ENCODE measurements around the gene MAGEA11.
"Not testable (repeated sequence)": the region's sequence is repeated elsewhere in the genome, so short reads cannot be mapped to it uniquely, and the experiment has no call there.

DNA sequence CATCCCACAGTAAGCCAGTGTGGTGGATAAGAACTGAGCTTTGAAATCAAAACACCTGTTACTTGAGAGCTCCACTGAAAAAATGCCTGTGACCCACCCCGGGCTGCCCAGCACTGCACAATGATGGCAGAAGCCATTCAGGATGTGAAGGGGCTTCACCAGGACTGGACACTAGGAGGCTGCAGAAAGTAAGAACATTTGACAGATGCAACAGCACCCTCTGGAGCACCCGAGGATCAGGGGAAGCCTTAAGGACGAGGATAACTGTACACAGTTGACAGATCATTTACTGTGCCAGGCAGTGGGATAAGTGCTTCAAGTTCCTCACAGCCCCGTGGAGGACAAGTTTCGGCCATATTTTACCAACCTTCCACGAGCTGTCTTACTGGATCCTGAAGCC is 30.4 kb downstream of the MAGEA11 start:
- TF ChIP-seq, protein P1, sequence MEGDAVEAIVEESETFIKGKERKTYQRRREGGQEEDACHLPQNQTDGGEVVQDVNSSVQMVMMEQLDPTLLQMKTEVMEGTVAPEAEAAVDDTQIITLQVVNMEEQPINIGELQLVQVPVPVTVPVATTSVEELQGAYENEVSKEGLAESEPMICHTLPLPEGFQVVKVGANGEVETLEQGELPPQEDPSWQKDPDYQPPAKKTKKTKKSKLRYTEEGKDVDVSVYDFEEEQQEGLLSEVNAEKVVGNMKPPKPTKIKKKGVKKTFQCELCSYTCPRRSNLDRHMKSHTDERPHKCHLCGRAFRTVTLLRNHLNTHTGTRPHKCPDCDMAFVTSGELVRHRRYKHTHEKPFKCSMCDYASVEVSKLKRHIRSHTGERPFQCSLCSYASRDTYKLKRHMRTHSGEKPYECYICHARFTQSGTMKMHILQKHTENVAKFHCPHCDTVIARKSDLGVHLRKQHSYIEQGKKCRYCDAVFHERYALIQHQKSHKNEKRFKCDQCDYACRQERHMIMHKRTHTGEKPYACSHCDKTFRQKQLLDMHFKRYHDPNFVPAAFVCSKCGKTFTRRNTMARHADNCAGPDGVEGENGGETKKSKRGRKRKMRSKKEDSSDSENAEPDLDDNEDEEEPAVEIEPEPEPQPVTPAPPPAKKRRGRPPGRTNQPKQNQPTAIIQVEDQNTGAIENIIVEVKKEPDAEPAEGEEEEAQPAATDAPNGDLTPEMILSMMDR (IDR thresholded peaks at IDR 0.05), result not testable (repeated sequence)
- not testable (repeated sequence) for TF ChIP-seq POLR2A (IDR thresholded peaks at IDR 0.05)
